NB4 (cell line): ENCODE data around the gene C10orf120.

Experiments used
- MYC ChIP-seq: IDR thresholded peaks from 2 replicates; pipeline ENCODE4 v1.6.1; 2011; ENCODE audit warnings: low read depth, low read length
- TF ChIP-seq, protein P1 (sequence below): IDR thresholded peaks from 2 replicates; pipeline ENCODE4 v1.6.1; 2011; ENCODE audit warnings: low read depth, low read length
- TF ChIP-seq, protein P2 (sequence below): IDR thresholded peaks from one replicate; pipeline ENCODE4 v1.5.1; 2012; ENCODE audit warnings: low read depth, low read length

DNA sequence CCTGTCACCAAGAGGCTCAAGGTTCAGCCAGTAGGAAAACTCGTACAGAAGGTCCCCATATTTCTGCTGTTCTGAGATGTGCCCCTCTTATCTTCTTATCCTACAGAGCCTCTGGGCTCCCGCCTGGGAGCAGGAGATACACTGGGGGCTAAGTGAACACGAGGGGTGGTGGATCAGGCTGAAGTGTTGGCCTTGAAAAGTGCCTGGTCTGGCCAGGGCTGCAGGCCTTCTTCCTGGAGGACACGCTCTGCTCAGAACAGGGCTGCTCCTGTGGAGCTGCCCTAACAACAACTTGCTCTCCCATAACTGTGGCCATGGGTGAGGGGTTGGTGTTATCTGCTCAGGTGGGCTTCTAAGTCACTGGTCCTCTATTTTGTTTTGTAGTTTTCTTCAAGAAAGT lies 33.7 kb downstream of the C10orf120 start:
- TF ChIP-seq, protein P1, sequence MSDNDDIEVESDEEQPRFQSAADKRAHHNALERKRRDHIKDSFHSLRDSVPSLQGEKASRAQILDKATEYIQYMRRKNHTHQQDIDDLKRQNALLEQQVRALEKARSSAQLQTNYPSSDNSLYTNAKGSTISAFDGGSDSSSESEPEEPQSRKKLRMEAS = no peak
- TF ChIP-seq, protein P2, sequence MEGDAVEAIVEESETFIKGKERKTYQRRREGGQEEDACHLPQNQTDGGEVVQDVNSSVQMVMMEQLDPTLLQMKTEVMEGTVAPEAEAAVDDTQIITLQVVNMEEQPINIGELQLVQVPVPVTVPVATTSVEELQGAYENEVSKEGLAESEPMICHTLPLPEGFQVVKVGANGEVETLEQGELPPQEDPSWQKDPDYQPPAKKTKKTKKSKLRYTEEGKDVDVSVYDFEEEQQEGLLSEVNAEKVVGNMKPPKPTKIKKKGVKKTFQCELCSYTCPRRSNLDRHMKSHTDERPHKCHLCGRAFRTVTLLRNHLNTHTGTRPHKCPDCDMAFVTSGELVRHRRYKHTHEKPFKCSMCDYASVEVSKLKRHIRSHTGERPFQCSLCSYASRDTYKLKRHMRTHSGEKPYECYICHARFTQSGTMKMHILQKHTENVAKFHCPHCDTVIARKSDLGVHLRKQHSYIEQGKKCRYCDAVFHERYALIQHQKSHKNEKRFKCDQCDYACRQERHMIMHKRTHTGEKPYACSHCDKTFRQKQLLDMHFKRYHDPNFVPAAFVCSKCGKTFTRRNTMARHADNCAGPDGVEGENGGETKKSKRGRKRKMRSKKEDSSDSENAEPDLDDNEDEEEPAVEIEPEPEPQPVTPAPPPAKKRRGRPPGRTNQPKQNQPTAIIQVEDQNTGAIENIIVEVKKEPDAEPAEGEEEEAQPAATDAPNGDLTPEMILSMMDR = no peak
- no peak for TF ChIP-seq MYC
